A549 (cell line): ENCODE data around the gene OR52W1. TPM values are rescaled to one million over a fixed set of nuclear protein-coding genes. Genes with fewer than 3 reads are reported as not detected.

Source experiments
- ATAC-seq, 2 experiments: fragments of 200-7000 bp in 1 of 2; fragments of >200 bp in 1 of 2; cut with Nextera tagmentation in 1 of 2; cut with Tn5 transposase in 1 of 2; 3 replicates each; pipeline versions ENCODE4 v1.8.0 to v1.9.1; 2018 to 2020; ENCODE audit warnings: mild to moderate bottlenecking in 1 of 2, moderate library complexity in 1 of 2
- CTCF ChIA-PET: fragments of 300-600 bp; sonication (Branson Sonifier 250); formaldehyde crosslinking; extraction: SDS; loops from one replicate; lab custom pipeline; 2021; ENCODE audit warnings: antibody characterized with exemption, inconsistent platforms; lab: Yijun Ruan, JAX
- POLR2A ChIA-PET: fragments of 350-600 bp; formaldehyde crosslinking; extraction: SDS; loops from one replicate; lab custom pipeline; 2021; ENCODE audit warnings: antibody characterized with exemption, inconsistent platforms; lab: Yijun Ruan, JAX
- DNase-seq, 2 experiments: peaks; one replicate each; pipeline versions ENCODE4 v3.0.0 to v3.0.0-alpha.2; 2011 to 2016; ENCODE audit warnings: low read depth in 1 of 2, low spot score in 1 of 2
- FAIRE-seq: peaks from 2 replicates; lab custom pipeline; 2011; peaks lifted over from hg19 to GRCh38; lab: Jason Lieb, UNC
- H3K27ac ChIP-seq, 2 experiments: fragments of >200 bp; sonication (Bioruptor Twin); formaldehyde crosslinking; 3 replicates each; pipeline ENCODE4 v1.5.1; 2016 to 2017
- H3K4me1 ChIP-seq: fragments of >200 bp; sonication (Bioruptor Twin); formaldehyde crosslinking; 3 replicates; pipeline ENCODE4 v1.6.1; 2016
- H3K4me2 ChIP-seq: fragments of >200 bp; sonication (Bioruptor Twin); formaldehyde crosslinking; 3 replicates; pipeline ENCODE4 v1.6.1; 2016
- H3K4me3 ChIP-seq: fragments of >200 bp; sonication (Bioruptor Twin); formaldehyde crosslinking; 3 replicates; pipeline ENCODE4 v1.5.1; 2016
- H3K9me3 ChIP-seq: fragments of >200 bp; sonication (Bioruptor Twin); formaldehyde crosslinking; 3 replicates; pipeline ENCODE4 v1.6.1; 2016
- BCL3 ChIP-seq: fragments of >200 bp; sonication (Bioruptor Twin); formaldehyde crosslinking; IDR thresholded peaks from 3 replicates; pipeline ENCODE4 v1.6.1; 2016
- BHLHE40 ChIP-seq: IDR thresholded peaks from 2 replicates; pipeline ENCODE4 v1.6.1; 2012; ENCODE audit warnings: low read depth, low read length, inconsistent platforms
- CBX2 ChIP-seq: fragments of 200-600 bp; sonication (generic); IDR thresholded peaks from 2 replicates; pipeline ENCODE4 v1.6.1; 2016; ENCODE audit warnings: low read depth, mild to moderate bottlenecking, borderline replicate concordance
- CBX8 ChIP-seq: fragments of 200-600 bp; sonication (generic); IDR thresholded peaks from 2 replicates; pipeline ENCODE4 v1.6.1; 2016
- CHD2 ChIP-seq: fragments of 150-350 bp; IDR thresholded peaks from 2 replicates; pipeline ENCODE4 v1.6.1; 2014; ENCODE audit warnings: low read length; ENCODE audit not compliant: partially characterized antibody
- CHD4 ChIP-seq: fragments of 200-600 bp; sonication (generic); IDR thresholded peaks from 2 replicates; pipeline ENCODE4 v1.6.1; 2016; ENCODE audit warnings: antibody characterized with exemption, mild to moderate bottlenecking, borderline replicate concordance
- EHF ChIP-seq: fragments of 250-450 bp; sonication (Bioruptor Pico); IDR thresholded peaks from 2 replicates; pipeline ENCODE4 v1.5.0; 2020; ENCODE audit warnings: mild to moderate bottlenecking
- ELK1 ChIP-seq: fragments of 150-350 bp; IDR thresholded peaks from 2 replicates; pipeline ENCODE4 v1.6.1; 2014; ENCODE audit warnings: low read depth, mild to moderate bottlenecking, low read length
- ESRRA ChIP-seq: fragments of 150-350 bp; IDR thresholded peaks from 2 replicates; pipeline ENCODE4 v1.6.1; 2014; ENCODE audit warnings: mild to moderate bottlenecking, low read length, borderline replicate concordance
- HDAC2 ChIP-seq: fragments of 200-600 bp; sonication (generic); IDR thresholded peaks from 2 replicates; pipeline ENCODE4 v1.6.1; 2016
- HEYL ChIP-seq: fragments of 250-450 bp; sonication (Bioruptor Pico); IDR thresholded peaks from 2 replicates; pipeline ENCODE4 v1.8.0; 2021; ENCODE audit warnings: mild to moderate bottlenecking, moderate library complexity
- HOXA7 ChIP-seq: fragments of 250-450 bp; sonication (Bioruptor Pico); IDR thresholded peaks from 2 replicates; pipeline ENCODE4 v1.5.0; 2020; ENCODE audit warnings: mild to moderate bottlenecking, moderate library complexity
- KDM5A ChIP-seq: fragments of 200-600 bp; sonication (generic); IDR thresholded peaks from 2 replicates; pipeline ENCODE4 v1.6.1; 2016; ENCODE audit warnings: antibody characterized with exemption, mild to moderate bottlenecking
- MAFK ChIP-seq: fragments of 450-650 bp; IDR thresholded peaks from 2 replicates; pipeline ENCODE4 v1.6.1; 2014; ENCODE audit not compliant: partially characterized antibody
- MYC ChIP-seq: IDR thresholded peaks from 2 replicates; pipeline ENCODE4 v1.6.1; 2012; ENCODE audit warnings: mild to moderate bottlenecking, inconsistent platforms, low read length, improper control_type of control experiment, borderline replicate concordance
- POLR2A ChIP-seq: IDR thresholded peaks from 2 replicates; pipeline ENCODE4 v1.6.1; 2012; ENCODE audit warnings: mild to moderate bottlenecking, low read length
- RFX5 ChIP-seq: fragments of 450-650 bp; IDR thresholded peaks from 2 replicates; pipeline ENCODE4 v1.7.1; 2014; ENCODE audit warnings: antibody characterized with exemption, mild to moderate bottlenecking, moderate library complexity
- SMC3 ChIP-seq: fragments of >200 bp; sonication (Bioruptor Twin); formaldehyde crosslinking; IDR thresholded peaks from 3 replicates; pipeline ENCODE4 v1.6.1; 2018; ENCODE audit warnings: inconsistent platforms
- SREBF2 ChIP-seq: fragments of 450-650 bp; IDR thresholded peaks from 2 replicates; pipeline ENCODE4 v1.6.1; 2014; ENCODE audit warnings: mild to moderate bottlenecking, moderate library complexity
- TP53 ChIP-seq: fragments of 250-450 bp; sonication (Bioruptor Pico); IDR thresholded peaks from 2 replicates; pipeline ENCODE4 v1.5.0; 2021; ENCODE audit warnings: mild to moderate bottlenecking, moderate library complexity
- ZFP36 ChIP-seq: fragments of 450-650 bp; IDR thresholded peaks from 2 replicates; pipeline ENCODE4 v1.6.1; 2014; ENCODE audit warnings: borderline replicate concordance; ENCODE audit not compliant: partially characterized antibody
- WGBS: methylation state at CpG from one replicate; pipeline ENCODE4 v1.1.6; 2017; ENCODE audit errors: missing lambda C conversion rate; 5-methylcytosine and 5-hydroxymethylcytosine counted together
- polyA plus RNA-seq, 4 experiments: library from polyadenylated mRNA; depleted of rRNA in 3 of 4; stranded (reverse); fragments of >200 nt; fragmentation: RNase III in 1 of 4; extraction: RNeasy Plus Mini Kit Qiagen cat#74134 plus additional on column Dnase treatment in 1 of 4; gene quantifications; 2 replicates in 3 of 4; 3 replicates in 1 of 4; pipeline ENCODE4 v1.2.3, GENCODE V29; 2011 to 2017
- TF ChIP-seq, protein P1 (sequence below): fragments of >200 bp; sonication (Bioruptor Twin); formaldehyde crosslinking; IDR thresholded peaks from 3 replicates; pipeline ENCODE4 v1.5.1; 2016
- TF ChIP-seq, protein P2 (sequence below): fragments of 200-600 bp; sonication (generic); IDR thresholded peaks from 2 replicates; pipeline ENCODE4 v1.6.1; 2016; ENCODE audit warnings: antibody characterized with exemption, mild to moderate bottlenecking, moderate library complexity
- TF ChIP-seq, protein P3 (sequence below): fragments of 450-650 bp; IDR thresholded peaks from 2 replicates; pipeline ENCODE4 v1.6.1; 2014; ENCODE audit warnings: antibody characterized with exemption

Gene OR52W1
- polyA plus RNA-seq, 2 of the 4 experiments (the other 2 are of a cell fraction) = not detected

- H3K27ac ChIP-seq = no peak overlapping the region
- DNase-seq (no peak), ATAC-seq (no peak), FAIRE-seq (no peak)
- CTCF ChIA-PET = interaction anchor here (1.6 kb wide), 2 partner anchors 11 to 56 kb away, joined by 4 to 9 read pairs; no protein-coding TSS in a partner anchor
- 80% methylated on average over 28 of the region's 28 CpGs for WGBS
- TF ChIP-seq CBX8 = no peak
- TF ChIP-seq SREBF2 = no peak
- TF ChIP-seq MYC = no peak
- H3K4me1 ChIP-seq = no peaks in the 10 kb centered on the region
- no peak overlapping the region for H3K4me3 ChIP-seq
- no peaks in the 10 kb centered on the region for H3K9me3 ChIP-seq
- H3K4me2 ChIP-seq = no peak overlapping the region
- POLR2A ChIA-PET = no interaction called here
Observed at GRCh38 chr11:6240139-6240538, 41.1 kb downstream of the OR52W1 start.

DNA sequence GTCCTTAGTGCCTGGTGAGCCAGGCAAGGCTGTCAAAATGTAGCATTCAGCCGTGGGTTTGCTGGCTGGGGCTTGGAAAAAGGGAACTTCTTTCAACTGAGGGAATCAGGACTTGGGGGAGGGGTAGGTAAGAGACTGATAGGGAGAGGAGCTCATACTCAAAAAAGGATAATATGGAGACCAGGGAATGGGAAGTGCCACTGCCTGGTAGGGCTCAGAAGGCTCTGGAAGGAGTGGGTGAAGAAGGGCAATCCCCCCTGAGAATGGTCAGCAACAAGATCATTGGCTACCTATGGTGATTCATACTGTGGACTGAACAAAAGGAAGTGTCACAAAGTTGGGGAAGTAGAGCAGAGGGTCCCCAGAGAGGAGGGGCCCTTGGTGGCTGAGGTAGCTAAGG is 41.8 kb downstream of the OR52W1 start:
- Histone ChIP-seq H3K4me3 (no peak overlapping the region), H3K9me3 (no peaks in the 10 kb centered on the region), H3K4me1 (no peaks in the 10 kb centered on the region), H3K4me2 (no peak overlapping the region), H3K27ac (no peak overlapping the region)
- FAIRE-seq (no peak), DNase-seq (no peak), ATAC-seq (no peak)
- TF ChIP-seq POLR2A (no peak), HDAC2 (no peak), CHD4 (no peak), BCL3 (no peak), CHD2 (no peak), SMC3 (no peak), TP53 (CRISPR knock-in tag) (no peak), ESRRA (no peak), BHLHE40 (no peak)
- POLR2A ChIA-PET = no interaction called here
- 8% methylated on average over 1 of the region's 1 CpG for WGBS
- CTCF ChIA-PET = interaction anchor here (1.3 to 1.6 kb wide), 4 partner anchors 9 to 113 kb away, joined by 3 to 9 read pairs (median 4); no protein-coding TSS in a partner anchor

DNA sequence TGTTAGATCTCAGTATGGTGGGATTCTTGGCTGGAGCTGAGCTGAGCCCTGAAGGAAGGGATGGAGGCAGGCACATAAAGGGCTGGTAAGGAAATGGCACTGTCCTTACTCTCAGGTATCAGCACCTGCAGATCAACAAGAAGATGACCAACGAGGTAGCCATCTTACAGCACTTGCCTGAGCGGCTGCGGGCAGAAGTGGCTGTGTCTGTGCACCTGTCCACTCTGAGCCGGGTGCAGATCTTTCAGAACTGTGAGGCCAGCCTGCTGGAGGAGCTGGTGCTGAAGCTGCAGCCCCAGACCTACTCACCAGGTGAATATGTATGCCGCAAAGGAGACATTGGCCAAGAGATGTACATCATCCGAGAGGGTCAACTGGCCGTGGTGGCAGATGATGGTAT is 42.3 kb downstream of the OR52W1 start:
- CTCF ChIA-PET = interaction anchor here (1.3 to 2.8 kb wide), 4 partner anchors 8 to 112 kb away, joined by 3 to 20 read pairs (median 6); no protein-coding TSS in a partner anchor
- FAIRE-seq = no peak

More for the DNA sequence above, 42.3 kb downstream of the OR52W1 start:
- TF ChIP-seq EHF (CRISPR knock-in tag) (no peak), KDM5A (no peak), MYC (no peak), MAFK (no peak), HEYL (CRISPR knock-in tag) (no peak), CBX2 (no peak), BCL3 (no peak), RFX5 (no peak), HOXA7 (CRISPR knock-in tag) (no peak), ZFP36 (no peak), ELK1 (no peak)
- TF ChIP-seq, protein P1, sequence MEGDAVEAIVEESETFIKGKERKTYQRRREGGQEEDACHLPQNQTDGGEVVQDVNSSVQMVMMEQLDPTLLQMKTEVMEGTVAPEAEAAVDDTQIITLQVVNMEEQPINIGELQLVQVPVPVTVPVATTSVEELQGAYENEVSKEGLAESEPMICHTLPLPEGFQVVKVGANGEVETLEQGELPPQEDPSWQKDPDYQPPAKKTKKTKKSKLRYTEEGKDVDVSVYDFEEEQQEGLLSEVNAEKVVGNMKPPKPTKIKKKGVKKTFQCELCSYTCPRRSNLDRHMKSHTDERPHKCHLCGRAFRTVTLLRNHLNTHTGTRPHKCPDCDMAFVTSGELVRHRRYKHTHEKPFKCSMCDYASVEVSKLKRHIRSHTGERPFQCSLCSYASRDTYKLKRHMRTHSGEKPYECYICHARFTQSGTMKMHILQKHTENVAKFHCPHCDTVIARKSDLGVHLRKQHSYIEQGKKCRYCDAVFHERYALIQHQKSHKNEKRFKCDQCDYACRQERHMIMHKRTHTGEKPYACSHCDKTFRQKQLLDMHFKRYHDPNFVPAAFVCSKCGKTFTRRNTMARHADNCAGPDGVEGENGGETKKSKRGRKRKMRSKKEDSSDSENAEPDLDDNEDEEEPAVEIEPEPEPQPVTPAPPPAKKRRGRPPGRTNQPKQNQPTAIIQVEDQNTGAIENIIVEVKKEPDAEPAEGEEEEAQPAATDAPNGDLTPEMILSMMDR = no peak
- TF ChIP-seq, protein P2, sequence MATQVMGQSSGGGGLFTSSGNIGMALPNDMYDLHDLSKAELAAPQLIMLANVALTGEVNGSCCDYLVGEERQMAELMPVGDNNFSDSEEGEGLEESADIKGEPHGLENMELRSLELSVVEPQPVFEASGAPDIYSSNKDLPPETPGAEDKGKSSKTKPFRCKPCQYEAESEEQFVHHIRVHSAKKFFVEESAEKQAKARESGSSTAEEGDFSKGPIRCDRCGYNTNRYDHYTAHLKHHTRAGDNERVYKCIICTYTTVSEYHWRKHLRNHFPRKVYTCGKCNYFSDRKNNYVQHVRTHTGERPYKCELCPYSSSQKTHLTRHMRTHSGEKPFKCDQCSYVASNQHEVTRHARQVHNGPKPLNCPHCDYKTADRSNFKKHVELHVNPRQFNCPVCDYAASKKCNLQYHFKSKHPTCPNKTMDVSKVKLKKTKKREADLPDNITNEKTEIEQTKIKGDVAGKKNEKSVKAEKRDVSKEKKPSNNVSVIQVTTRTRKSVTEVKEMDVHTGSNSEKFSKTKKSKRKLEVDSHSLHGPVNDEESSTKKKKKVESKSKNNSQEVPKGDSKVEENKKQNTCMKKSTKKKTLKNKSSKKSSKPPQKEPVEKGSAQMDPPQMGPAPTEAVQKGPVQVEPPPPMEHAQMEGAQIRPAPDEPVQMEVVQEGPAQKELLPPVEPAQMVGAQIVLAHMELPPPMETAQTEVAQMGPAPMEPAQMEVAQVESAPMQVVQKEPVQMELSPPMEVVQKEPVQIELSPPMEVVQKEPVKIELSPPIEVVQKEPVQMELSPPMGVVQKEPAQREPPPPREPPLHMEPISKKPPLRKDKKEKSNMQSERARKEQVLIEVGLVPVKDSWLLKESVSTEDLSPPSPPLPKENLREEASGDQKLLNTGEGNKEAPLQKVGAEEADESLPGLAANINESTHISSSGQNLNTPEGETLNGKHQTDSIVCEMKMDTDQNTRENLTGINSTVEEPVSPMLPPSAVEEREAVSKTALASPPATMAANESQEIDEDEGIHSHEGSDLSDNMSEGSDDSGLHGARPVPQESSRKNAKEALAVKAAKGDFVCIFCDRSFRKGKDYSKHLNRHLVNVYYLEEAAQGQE = no peak
- TF ChIP-seq, protein P3, sequence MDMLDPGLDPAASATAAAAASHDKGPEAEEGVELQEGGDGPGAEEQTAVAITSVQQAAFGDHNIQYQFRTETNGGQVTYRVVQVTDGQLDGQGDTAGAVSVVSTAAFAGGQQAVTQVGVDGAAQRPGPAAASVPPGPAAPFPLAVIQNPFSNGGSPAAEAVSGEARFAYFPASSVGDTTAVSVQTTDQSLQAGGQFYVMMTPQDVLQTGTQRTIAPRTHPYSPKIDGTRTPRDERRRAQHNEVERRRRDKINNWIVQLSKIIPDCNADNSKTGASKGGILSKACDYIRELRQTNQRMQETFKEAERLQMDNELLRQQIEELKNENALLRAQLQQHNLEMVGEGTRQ = no peak
- H3K4me2 ChIP-seq = no peak overlapping the region
- no peak for DNase-seq
- 51% methylated on average over 7 of the region's 7 CpGs for WGBS
- no peak overlapping the region for H3K4me3 ChIP-seq
- no peak overlapping the region for H3K27ac ChIP-seq
- no peaks in the 10 kb centered on the region for H3K4me1 ChIP-seq
- ATAC-seq = no peak
- H3K9me3 ChIP-seq = no peaks in the 10 kb centered on the region
- POLR2A ChIA-PET = no interaction called here
